ENCODE measurements around the gene EPHX1.

Gene EPHX1

GRCh38 chr1:225849925-225850324 is 40.0 kb downstream of the EPHX1 start:
- Histone ChIP-seq H3K4me3 (ENCODE audit: severe bottlenecking) (no peak overlapping the region), H3K36me3 (ENCODE audit: low read depth) (no peaks in the 10 kb centered on the region), H3K27ac (ENCODE audit: poor library complexity, severe bottlenecking) (no peak overlapping the region), H3K27me3 (ENCODE audit: insufficient read depth, poor library complexity, severe bottlenecking) (no peaks in the 10 kb centered on the region), H3K4me1 (ENCODE audit: insufficient read depth, poor library complexity, severe bottlenecking) (no peaks in the 10 kb centered on the region), H3K9me3 (ENCODE audit: severe bottlenecking) (no peaks in the 10 kb centered on the region)
- ATAC-seq (ENCODE audit: low read depth), result no peak
- no peak for TF ChIP-seq CTCF (IDR thresholded peaks at IDR 0.05; ENCODE audit: poor library complexity, severe bottlenecking)
- DNase-seq (ENCODE audit: low spot score), result no peak

GRCh38 chr1:225850370-225850769 is 40.4 kb downstream of the EPHX1 start:
- Histone ChIP-seq H3K9me3 (ENCODE audit: severe bottlenecking) (no peaks in the 10 kb centered on the region), H3K4me1 (ENCODE audit: insufficient read depth, poor library complexity, severe bottlenecking) (no peaks in the 10 kb centered on the region), H3K27ac (ENCODE audit: poor library complexity, severe bottlenecking) (no peak overlapping the region), H3K4me3 (ENCODE audit: severe bottlenecking) (no peak overlapping the region), H3K36me3 (ENCODE audit: low read depth) (no peaks in the 10 kb centered on the region), H3K27me3 (ENCODE audit: insufficient read depth, poor library complexity, severe bottlenecking) (no peaks in the 10 kb centered on the region)
- ATAC-seq (ENCODE audit: low read depth), result no peak
- TF ChIP-seq CTCF (IDR thresholded peaks at IDR 0.05; ENCODE audit: poor library complexity, severe bottlenecking), result no peak
- DNase-seq (ENCODE audit: low spot score), result no peak

GRCh38 chr1:225851805-225852204 is 41.9 kb downstream of the EPHX1 start:
- DNase-seq (ENCODE audit: low spot score) (no peak), ATAC-seq (ENCODE audit: low read depth) (no peak)
- H3K9me3 ChIP-seq (ENCODE audit: severe bottlenecking), result no peaks in the 10 kb centered on the region
- no peak for TF ChIP-seq CTCF (IDR thresholded peaks at IDR 0.05; ENCODE audit: poor library complexity, severe bottlenecking)
- H3K4me3 ChIP-seq (ENCODE audit: severe bottlenecking), result no peak overlapping the region
- H3K27ac ChIP-seq (ENCODE audit: poor library complexity, severe bottlenecking), result no peak overlapping the region
- H3K27me3 ChIP-seq (ENCODE audit: insufficient read depth, poor library complexity, severe bottlenecking), result no peaks in the 10 kb centered on the region
- no peaks in the 10 kb centered on the region for H3K4me1 ChIP-seq (ENCODE audit: insufficient read depth, poor library complexity, severe bottlenecking)
- no peaks in the 10 kb centered on the region for H3K36me3 ChIP-seq (ENCODE audit: low read depth)

- H3K36me3 ChIP-seq (ENCODE audit: low read depth), result no peaks in the 10 kb centered on the region
- no peak overlapping the region for H3K27ac ChIP-seq (ENCODE audit: poor library complexity, severe bottlenecking)
- TF ChIP-seq CTCF (IDR thresholded peaks at IDR 0.05; ENCODE audit: poor library complexity, severe bottlenecking), result no peak
- no peaks in the 10 kb centered on the region for H3K9me3 ChIP-seq (ENCODE audit: severe bottlenecking)
- DNase-seq (ENCODE audit: low spot score) (no peak), ATAC-seq (ENCODE audit: low read depth) (no peak)
- no peak overlapping the region for H3K4me3 ChIP-seq (ENCODE audit: severe bottlenecking)
- H3K27me3 ChIP-seq (ENCODE audit: insufficient read depth, poor library complexity, severe bottlenecking), result no peaks in the 10 kb centered on the region
- no peaks in the 10 kb centered on the region for H3K4me1 ChIP-seq (ENCODE audit: insufficient read depth, poor library complexity, severe bottlenecking)
Observed at GRCh38 chr1:225852413-225853124, 42.6 kb downstream of the EPHX1 start.

GRCh38 chr1:225853441-225853840 is 43.5 kb downstream of the EPHX1 start:
- DNase-seq (ENCODE audit: low spot score), result no peak
- TF ChIP-seq CTCF (IDR thresholded peaks at IDR 0.05; ENCODE audit: poor library complexity, severe bottlenecking), result no peak
- no peaks in the 10 kb centered on the region for H3K4me1 ChIP-seq (ENCODE audit: insufficient read depth, poor library complexity, severe bottlenecking)
- H3K27ac ChIP-seq (ENCODE audit: poor library complexity, severe bottlenecking), result no peak overlapping the region
- H3K36me3 ChIP-seq (ENCODE audit: low read depth), result no peaks in the 10 kb centered on the region
- no peaks in the 10 kb centered on the region for H3K9me3 ChIP-seq (ENCODE audit: severe bottlenecking)
- H3K27me3 ChIP-seq (ENCODE audit: insufficient read depth, poor library complexity, severe bottlenecking), result no peaks in the 10 kb centered on the region
- no peak overlapping the region for H3K4me3 ChIP-seq (ENCODE audit: severe bottlenecking)
- no peak for ATAC-seq (ENCODE audit: low read depth)
